SU-DHL-6 (cell line): ENCODE measurements around the gene KDM2A.
A peak's percentile ranks its signal among the peaks of the same experiment; 100 is the strongest.

Source experiments
- H2AFZ ChIP-seq: fragments of 200-600 bp; sonication (generic); 2 replicates; pipeline ENCODE4 v1.6.1; 2014; ENCODE audit warnings: low read depth, mild to moderate bottlenecking, moderate library complexity, mixed read lengths, antibody characterized with exemption, low read length; ENCODE audit not compliant: severe bottlenecking
- H3F3A ChIP-seq: fragments of 200-600 bp; shearing (Covaris generic); 2 replicates; pipeline ENCODE4 v1.6.0; 2016; ENCODE audit warnings: antibody characterized with exemption, mild to moderate bottlenecking; ENCODE audit not compliant: insufficient read depth
- H3K27ac ChIP-seq: fragments of 200-600 bp; sonication (generic); 2 replicates; pipeline ENCODE4 v1.5.1; 2016; ENCODE audit warnings: low read depth, mild to moderate bottlenecking, low read length, moderate library complexity, mixed read lengths
- H3K27me3 ChIP-seq: fragments of 200-600 bp; sonication (generic), shearing (Covaris generic); 2 replicates; pipeline ENCODE4 v1.6.0; 2014; ENCODE audit warnings: mild to moderate bottlenecking, low read length
- H3K36me3 ChIP-seq: fragments of 200-600 bp; sonication (generic); 2 replicates; pipeline ENCODE4 v1.6.1; 2014; ENCODE audit warnings: mild to moderate bottlenecking, low read length, mixed read lengths
- H3K4me2 ChIP-seq: fragments of 300-600, 200-600 bp; shearing (Covaris generic), sonication (generic); 2 replicates; pipeline ENCODE4 v1.6.0; 2014; ENCODE audit warnings: low read length, low read depth, mild to moderate bottlenecking; ENCODE audit not compliant: poor library complexity, severe bottlenecking
- H3K4me3 ChIP-seq: fragments of 200-600 bp; sonication (generic); 2 replicates; pipeline ENCODE4 v1.5.1; 2014; ENCODE audit warnings: antibody characterized with exemption, low read length, mild to moderate bottlenecking, mixed read lengths; ENCODE audit not compliant: insufficient read depth, poor library complexity, severe bottlenecking
- H3K79me2 ChIP-seq: fragments of 200-600 bp; sonication (generic); 2 replicates; pipeline ENCODE4 v1.6.1; 2014; ENCODE audit warnings: mild to moderate bottlenecking, low read length, moderate library complexity; ENCODE audit not compliant: insufficient read depth
- H3K9ac ChIP-seq: fragments of 200-600 bp; sonication (generic); 2 replicates; pipeline ENCODE4 v1.7.0; 2014; ENCODE audit warnings: mild to moderate bottlenecking, low read length
- H3K9me2 ChIP-seq: fragments of 200-600 bp; sonication (generic); replicated peaks from 2 replicates; pipeline ENCODE4 v1.6.1; 2014; ENCODE audit warnings: low read length; ENCODE audit not compliant: insufficient read depth
- H3K9me3 ChIP-seq: fragments of 200-600 bp; sonication (generic); 2 replicates; pipeline ENCODE4 v1.6.1; 2014; ENCODE audit warnings: low read length, mixed read lengths; ENCODE audit not compliant: insufficient read depth
- H4K20me1 ChIP-seq: fragments of 200-600 bp; sonication (generic); 2 replicates; pipeline ENCODE4 v1.6.1; 2014; ENCODE audit warnings: low read depth, mild to moderate bottlenecking, antibody characterized with exemption, low read length, moderate library complexity, mixed read lengths
- EZH2phosphoT487 ChIP-seq: fragments of 200-600 bp; sonication (generic), shearing (Covaris generic); conservative IDR thresholded peaks from 2 replicates; pipeline ENCODE4 v1.6.1; 2018; ENCODE audit warnings: mild to moderate bottlenecking, antibody characterized with exemption, low read length, moderate library complexity, mixed read lengths
- TF ChIP-seq, protein P1 (sequence below): fragments of 200-600 bp; sonication (generic); IDR thresholded peaks from one replicate; pipeline ENCODE4 v1.5.1; 2017; ENCODE audit warnings: antibody characterized with exemption, mild to moderate bottlenecking, low read length, moderate library complexity; ENCODE audit not compliant: insufficient read depth, poor library complexity, severe bottlenecking

The KDM2A gene

DNA sequence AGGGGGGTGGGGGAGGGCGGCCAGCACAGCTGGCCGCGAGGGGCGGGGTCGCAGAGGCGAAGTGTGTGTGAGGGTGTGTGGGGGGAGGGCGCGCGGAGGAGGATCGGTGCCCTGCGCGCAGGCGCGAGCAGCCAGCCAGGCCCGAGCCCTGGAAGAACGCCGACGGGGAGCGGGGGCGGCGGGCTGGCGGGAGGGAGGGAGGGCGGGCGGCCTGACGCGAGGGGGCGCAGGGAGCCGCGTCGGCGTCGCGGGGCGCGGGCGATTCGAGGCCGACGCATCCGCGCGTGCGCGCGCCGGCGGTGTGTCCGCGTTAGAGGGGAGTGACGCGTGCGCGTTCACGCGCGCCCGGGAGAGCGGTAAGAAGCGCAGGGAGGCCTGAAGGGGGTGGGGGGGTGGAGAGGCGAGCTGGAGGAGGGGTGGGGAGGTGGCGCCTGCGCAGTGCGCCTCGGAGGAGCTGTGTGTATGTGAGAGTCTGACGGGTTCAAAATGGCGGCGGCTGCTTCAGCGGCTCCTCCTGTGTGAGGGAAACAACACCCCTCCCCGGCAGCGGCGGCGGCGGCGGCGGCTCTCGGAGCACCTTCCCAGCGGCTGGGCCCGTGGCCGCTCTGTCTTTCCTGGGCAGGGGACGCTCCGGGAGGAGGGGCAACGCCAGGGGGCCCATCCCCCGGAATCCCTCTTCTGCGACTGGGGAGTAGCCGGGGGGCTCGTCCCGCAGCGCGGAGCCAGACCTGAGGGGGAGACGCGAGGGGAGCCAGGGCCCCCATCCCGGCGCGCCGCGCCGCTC, at the start of gene KDM2A:
Gene KDM2A (plus strand): TSS at position 463 of the 784 bp plus-strand sequence. CDS start 2,054 bp downstream, outside the sequence.
- peak within 1 kb of the TSS; percentile 98 for H3K4me2 ChIP-seq
- peaks cover 11% of the 10 kb centered on the region; the same call in 1 of the 2 replicates for H3F3A ChIP-seq
- no peaks in the 10 kb centered on the region for H3K9me3 ChIP-seq
- no peaks in the 10 kb centered on the region for H3K9me2 ChIP-seq
- H3K36me3 ChIP-seq: peaks cover 2% of the 10 kb centered on the region; the same call in 1 of the 2 replicates
- H3K9ac ChIP-seq: peak within 1 kb of the TSS; percentile 76
- H3K79me2 ChIP-seq: peaks cover 42% of the 10 kb centered on the region
- peak within 1 kb of the TSS; percentile 64 for H3K27ac ChIP-seq
- no peaks in the 10 kb centered on the region for H3K27me3 ChIP-seq
- TF ChIP-seq, protein P1, sequence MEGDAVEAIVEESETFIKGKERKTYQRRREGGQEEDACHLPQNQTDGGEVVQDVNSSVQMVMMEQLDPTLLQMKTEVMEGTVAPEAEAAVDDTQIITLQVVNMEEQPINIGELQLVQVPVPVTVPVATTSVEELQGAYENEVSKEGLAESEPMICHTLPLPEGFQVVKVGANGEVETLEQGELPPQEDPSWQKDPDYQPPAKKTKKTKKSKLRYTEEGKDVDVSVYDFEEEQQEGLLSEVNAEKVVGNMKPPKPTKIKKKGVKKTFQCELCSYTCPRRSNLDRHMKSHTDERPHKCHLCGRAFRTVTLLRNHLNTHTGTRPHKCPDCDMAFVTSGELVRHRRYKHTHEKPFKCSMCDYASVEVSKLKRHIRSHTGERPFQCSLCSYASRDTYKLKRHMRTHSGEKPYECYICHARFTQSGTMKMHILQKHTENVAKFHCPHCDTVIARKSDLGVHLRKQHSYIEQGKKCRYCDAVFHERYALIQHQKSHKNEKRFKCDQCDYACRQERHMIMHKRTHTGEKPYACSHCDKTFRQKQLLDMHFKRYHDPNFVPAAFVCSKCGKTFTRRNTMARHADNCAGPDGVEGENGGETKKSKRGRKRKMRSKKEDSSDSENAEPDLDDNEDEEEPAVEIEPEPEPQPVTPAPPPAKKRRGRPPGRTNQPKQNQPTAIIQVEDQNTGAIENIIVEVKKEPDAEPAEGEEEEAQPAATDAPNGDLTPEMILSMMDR: no peak
- no peaks in the 10 kb centered on the region for H4K20me1 ChIP-seq
- H2AFZ ChIP-seq: peak within 1 kb of the TSS; percentile 73
- H3K4me3 ChIP-seq: peak within 1 kb of the TSS; percentile 78

DNA sequence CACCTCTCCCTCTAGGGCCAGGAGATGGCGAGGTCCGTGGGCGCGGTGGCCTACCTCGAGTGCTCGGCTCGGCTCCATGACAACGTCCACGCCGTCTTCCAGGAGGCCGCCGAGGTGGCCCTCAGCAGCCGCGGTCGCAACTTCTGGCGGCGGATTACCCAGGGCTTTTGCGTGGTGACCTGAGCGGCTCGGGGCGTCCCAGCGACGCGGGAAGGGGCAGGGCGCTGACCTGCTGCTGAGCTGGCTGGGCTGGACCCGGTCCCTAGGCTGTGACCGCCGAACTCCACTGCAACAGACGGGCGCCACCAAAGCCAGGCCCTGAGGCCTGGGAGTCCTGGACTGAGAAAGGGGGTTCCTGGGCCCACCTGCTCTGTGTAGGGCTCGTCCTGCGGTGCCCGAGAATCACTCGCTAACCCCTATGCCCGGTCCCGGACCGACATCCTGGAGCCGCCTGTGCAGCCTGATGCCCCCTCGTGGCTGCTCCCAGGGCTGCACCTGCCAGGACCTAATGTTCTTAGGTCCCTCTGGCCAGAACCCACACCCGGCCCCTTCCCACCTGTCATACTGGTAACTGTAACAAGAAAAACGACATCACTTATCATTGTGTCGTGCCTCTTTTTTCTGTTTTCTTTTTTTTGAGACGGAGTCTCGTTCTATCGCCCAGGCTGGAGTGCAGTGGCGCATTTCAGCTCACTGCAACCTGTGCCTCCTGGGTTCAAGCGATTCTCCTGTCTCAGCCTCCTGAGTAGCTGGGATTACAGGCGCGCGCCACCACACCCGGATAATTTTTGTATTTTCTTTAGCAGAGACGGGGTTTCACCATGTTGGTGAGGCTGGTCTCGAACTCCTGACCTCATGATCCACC, 47.4 kb upstream of the KDM2A start:
- Histone ChIP-seq H3K27me3 (no peaks in the 10 kb centered on the region), H2AFZ (no peak overlapping the region), H3K4me2 (no peak overlapping the region), H3F3A (no peaks in the 10 kb centered on the region), H4K20me1 (no peaks in the 10 kb centered on the region), H3K36me3 (no peaks in the 10 kb centered on the region), H3K9me3 (no peaks in the 10 kb centered on the region), H3K27ac (no peak overlapping the region), H3K79me2 (no peaks in the 10 kb centered on the region), H3K4me3 (no peak overlapping the region), H3K9ac (no peak overlapping the region), H3K9me2 (no peaks in the 10 kb centered on the region)
- no peak for TF ChIP-seq EZH2phosphoT487
- TF ChIP-seq, protein P1: peak; percentile 25

DNA sequence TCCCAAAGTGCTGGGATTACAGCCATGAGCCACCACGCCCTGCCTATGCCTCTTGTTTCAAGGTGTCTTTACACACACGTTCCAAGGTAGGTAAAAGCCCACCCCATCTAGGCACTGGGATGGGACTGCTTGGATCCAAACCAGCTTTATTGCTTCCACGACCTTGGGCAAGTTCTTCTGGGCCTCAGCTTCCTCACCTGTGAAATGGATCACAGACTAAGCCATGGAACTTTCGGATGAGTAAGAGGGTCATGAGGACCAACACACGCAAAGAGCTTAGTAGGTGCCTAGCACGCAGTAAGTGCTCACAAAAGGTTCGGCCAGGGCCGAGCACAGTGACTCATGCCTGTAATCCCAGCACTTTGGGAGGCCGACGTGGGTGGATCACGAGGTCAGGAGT, 46.8 kb upstream of the KDM2A start:
- Histone ChIP-seq H3K27ac (no peak overlapping the region), H3K9ac (no peak overlapping the region), H3K36me3 (no peaks in the 10 kb centered on the region)

More for the DNA sequence above, 46.8 kb upstream of the KDM2A start:
- H3K27me3 ChIP-seq: no peaks in the 10 kb centered on the region
- no peaks in the 10 kb centered on the region for H4K20me1 ChIP-seq
- TF ChIP-seq, protein P1: no peak
- TF ChIP-seq EZH2phosphoT487: no peak
- H3K4me3 ChIP-seq: no peak overlapping the region
- no peaks in the 10 kb centered on the region for H3K9me3 ChIP-seq
- no peak overlapping the region for H3K4me2 ChIP-seq
- H3K9me2 ChIP-seq: no peaks in the 10 kb centered on the region
- H3K79me2 ChIP-seq: no peaks in the 10 kb centered on the region
- no peaks in the 10 kb centered on the region for H3F3A ChIP-seq
- H2AFZ ChIP-seq: no peak overlapping the region
